Endothelial cell of coronary artery (primary cell): ENCODE results near the gene ETFA. TPM values are rescaled to one million over a fixed set of nuclear protein-coding genes. Genes with fewer than 3 reads are reported as not detected.

Source experiments
- total RNA-seq: library from RNA; depleted of rRNA; stranded (reverse); fragments of >200 nt; gene quantifications from 2 replicates; pipeline ENCODE4 v1.2.3, GENCODE V29; 2014

The ETFA gene
- 175 and 200 TPM in 2 replicates for total RNA-seq

GRCh38 chr15:76311100-76311953 lies at the start of gene ETFA:
Gene ETFA, minus strand, starts transcription at chr15:76311469. Its CDS starts 81 bp downstream, at chr15:76311388.

DNA sequence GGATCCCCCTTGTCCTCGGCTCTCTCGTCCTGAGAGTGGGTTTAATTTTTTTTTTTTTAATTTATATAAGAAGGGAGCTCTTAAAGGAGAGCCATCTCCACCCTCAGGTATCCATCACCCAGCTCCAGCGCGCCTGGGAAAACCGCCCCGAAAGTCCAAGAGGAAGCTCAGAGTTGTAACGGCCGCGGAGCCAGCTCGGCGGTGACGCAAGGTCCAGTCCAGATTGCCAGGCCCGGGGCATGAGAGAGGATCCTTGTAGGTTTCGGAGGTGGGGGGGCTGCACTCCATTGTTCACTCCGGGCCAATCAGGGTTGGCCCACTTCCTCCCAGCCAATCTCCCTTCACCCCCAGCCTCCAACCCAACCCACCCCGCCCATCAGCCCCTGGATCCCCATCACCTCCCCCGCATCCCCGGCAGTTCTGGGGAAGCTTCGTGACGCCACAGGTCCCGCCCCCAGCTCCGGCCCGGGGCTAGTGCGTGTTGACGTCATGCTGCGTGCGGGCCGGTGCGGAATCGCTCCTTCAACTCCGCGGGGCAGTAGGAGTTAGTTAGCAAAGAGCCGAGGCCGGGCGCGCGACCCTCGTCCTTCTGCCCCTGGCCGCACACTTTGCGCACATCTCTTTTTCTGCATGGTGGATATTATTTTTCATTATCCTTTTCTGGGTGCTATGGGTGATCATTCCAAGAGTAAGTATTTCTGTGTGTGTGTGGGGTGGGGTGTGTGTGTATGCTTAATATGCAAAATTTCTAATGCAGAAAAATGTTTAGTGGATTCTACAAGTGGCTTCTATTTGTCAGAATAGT lies 25.2 kb upstream of the ETFA start, which contains the start of gene ISL2:
ISL2 (plus strand) TSS at position 520 of the 805 bp plus-strand sequence; CDS start at position 631, 111 bp downstream.

Other genes with a start within 250 kb of the ETFA start
- 0.36 and 0.47 TPM in 2 replicates for gene ISL2, start 25.3 kb upstream of the ETFA start, total RNA-seq